ENCODE measurements around the gene USP32. TPM values are rescaled to one million over a fixed set of nuclear protein-coding genes. Genes with fewer than 3 reads are reported as not detected.
"Not testable (repeated sequence)": the region's sequence is repeated elsewhere in the genome, so short reads cannot be mapped to it uniquely, and the experiment has no call there.

USP32 gene
- total RNA-seq, 1 experiment from 2014 or later: 34.9 TPM

DNA sequence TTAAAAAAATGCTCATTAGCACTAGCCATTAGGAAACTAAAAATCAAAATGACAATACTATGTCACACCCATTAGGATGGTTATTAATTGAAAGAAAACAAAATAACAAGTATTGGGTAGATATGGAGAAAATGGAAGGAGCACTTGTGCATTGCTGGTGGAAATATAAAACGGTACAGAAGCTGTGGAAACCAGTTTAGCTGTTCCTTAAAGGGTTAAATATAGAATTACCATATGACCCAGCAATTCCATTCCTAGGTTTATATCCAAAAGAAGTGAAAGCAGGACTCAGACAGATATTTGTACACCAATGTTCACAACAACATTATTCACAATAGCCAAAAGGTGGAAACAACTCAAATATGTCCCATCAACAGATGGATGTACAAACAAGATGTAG is 13.7 kb downstream of the USP32 start:
- DNase-seq (ENCODE audit: extremely low read depth, low read depth): not testable (repeated sequence)

DNA sequence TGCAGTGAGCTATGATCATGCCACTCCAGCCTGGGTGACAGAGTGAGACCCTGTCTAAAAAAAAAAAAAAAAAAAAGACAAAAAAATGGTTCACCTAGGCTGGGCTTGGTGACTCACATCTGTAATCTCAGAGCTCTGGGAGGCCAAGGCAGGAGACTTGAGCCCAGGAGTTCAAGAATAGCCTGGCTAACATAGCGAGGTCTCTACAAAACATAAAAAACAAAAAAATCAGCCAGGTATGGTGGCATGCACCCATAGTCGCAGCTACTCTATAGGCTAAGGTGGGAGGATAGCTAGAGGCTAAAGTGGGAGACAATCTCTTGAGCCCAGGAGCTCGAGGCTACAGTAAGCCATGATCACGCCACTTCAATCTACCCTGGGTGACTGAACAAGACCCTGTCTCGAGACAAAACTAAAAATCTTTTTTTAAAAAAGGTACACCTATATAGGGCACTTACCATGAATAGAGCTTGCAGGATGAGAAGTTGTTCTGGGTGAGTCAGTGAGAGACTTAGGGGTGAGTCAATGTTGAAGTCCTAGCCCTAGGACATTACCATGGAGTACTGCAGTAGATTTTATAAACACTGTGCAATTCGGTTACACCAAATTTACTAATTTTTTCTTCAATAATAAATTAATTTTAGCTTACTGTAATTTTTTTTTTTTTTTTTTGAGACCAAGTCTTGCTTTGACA is 19.0 kb downstream of the USP32 start:
- no peak for DNase-seq (ENCODE audit: extremely low read depth, low read depth)

DNA sequence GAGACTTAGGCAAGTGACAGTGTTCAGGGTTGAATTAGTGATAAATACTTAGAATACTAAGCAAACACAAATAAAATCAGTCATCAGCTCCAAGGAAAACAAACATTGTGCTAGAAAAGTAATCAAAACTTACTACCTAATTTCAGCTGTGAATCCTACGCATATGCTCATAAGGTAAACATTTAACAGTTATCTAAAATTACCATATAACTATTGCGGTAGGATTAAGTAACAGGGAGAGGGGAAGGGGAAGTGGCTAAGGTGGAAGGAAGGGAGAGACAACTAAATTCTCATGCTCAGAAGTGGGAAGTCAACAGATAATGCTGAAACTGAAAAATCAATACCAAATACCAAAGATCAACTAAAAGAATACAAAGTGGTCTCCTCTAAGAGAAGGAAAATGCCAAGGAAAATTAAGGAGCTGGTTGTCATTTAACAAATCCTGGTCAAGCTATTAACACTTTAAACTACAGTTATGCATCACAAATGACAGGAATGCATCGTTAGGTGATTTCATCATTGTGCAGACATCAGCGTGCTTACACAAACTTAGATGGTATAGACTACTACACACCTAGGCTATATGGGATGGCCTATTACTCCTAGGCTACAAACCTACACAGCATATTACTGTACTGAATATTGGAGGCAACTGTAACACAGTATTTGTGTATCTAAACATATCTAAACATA is 20.0 kb downstream of the USP32 start:
- DNase-seq (ENCODE audit: extremely low read depth, low read depth): no peak

DNA sequence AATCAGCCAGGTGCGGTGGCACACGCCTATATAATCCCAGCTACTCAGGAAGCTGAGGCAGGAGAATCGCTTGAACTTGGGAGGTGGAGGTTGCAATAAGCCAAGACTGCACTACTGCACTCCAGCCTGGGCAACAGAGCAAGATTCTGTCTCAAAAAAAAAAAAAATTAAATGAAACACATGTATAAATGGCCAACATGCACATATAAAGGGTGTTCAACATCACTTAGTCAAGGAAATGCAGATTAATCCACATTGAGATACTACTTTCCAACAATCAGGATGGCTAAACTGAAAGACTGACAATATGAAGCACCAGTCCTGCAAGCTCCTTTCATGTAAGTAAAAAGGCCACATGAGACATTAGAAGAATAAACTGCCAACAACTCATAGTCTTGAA is 20.5 kb downstream of the USP32 start:
- DNase-seq (ENCODE audit: extremely low read depth, low read depth): no peak

DNA sequence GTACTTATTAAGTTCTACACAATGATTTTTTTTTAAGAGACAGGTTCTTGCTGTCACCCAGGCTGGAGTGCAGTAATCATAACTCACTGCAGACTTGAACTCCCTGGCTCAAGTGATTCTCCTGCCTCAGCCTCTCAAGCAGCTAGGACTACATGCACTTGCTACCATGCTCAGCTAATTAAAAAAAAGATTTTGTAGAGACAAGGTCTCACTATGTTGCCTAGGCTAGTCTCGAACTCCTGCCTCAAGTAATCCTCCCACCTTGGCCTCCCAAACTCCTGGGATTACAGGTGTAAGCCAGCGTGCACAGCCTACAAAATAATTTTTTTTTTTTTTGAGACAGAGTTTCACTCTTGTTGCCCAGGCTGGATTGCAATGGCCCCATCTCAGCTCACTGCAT is 22.2 kb downstream of the USP32 start:
- DNase-seq (ENCODE audit: extremely low read depth, low read depth): no peak

DNA sequence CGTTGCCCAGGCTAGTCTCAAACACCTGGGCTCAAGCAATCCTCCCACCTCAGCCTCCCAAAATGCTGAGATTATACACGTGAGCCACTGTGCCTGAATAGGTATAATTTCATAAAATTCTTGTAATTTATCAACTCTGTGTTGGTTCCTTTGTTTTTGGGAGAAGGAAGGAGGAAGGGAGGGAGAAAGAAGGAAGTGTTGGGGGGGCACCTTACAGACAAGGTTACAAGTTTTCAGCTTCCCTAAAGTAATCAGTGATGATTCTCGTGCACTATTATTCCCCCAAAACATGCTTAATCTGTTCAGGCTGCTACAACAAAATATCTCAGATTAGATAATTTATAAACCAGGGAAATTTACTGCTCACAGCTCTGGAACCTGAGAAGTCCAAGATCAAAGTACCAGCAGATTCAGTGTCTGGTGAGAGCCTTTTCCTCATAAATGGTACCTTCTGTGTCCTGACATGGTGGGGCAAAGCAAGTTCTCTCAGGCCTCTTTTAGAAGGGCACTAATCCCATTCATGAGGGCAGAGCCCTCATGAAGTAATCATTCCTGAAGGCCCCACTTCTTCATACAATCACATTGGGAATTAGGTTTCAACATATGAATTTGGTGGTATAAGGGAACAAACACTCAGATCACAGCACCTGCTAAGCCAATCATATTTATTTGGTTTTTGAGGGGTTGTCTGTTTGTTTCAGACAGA is 28.1 kb downstream of the USP32 start:
- DNase-seq (ENCODE audit: extremely low read depth, low read depth): no peak

DNA sequence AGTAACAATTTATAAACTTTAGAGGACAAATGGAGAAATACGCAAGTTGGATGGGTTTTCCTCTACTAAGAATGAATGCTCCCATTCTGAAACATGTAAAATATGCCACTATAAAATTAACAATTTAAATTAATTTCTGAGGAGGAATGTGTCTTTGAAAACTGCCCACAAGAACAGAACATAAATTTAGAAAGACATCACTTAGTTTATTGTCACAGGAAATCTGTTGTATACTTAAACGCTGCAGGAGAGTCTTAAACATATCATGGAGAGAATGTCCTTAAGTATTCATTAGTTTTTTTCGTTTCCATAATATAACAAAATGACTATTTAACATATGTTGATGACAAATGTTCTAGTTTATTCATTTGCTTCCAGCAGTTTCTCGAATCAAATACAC is 29.6 kb downstream of the USP32 start:
- no peak for DNase-seq (ENCODE audit: extremely low read depth, low read depth)

DNA sequence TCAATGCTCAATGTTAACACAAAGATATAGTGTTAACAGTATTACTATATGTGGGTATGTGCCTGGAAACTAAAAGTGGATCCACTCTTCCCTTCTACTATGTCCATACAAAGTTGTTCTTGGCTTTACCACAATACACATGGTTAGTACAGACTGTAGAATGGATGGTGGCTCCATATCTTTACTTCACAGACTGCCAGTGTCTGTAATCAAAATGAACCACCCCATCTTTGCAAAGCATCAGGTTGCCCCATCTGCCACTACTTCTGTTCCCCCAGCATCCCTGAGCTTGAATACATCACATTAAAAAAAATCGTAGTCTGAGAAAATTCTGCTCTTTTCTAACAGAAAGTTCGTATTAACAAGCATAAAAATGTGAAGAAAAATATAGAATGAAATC is 30.0 kb downstream of the USP32 start:
- DNase-seq (ENCODE audit: extremely low read depth, low read depth): no peak

DNA sequence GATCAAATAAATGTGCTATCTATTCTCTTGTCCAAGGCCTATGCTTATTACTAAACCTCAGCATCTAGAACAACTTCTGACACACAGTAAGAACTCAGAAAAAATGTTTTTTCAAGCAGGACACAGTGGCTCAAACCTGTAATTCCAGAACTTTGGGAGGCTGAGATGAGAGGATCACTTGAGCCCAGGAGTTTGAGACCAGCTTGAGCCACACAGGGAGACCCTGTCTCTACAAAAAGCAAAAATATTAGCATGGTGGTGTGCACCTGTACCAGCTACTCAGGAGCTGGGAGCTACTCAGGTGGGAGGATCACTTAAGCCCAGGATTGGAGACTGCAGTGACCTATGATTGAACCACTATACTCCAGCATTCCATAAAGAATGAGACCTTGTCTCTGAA is 32.5 kb downstream of the USP32 start:
- DNase-seq (ENCODE audit: extremely low read depth, low read depth): no peak

DNA sequence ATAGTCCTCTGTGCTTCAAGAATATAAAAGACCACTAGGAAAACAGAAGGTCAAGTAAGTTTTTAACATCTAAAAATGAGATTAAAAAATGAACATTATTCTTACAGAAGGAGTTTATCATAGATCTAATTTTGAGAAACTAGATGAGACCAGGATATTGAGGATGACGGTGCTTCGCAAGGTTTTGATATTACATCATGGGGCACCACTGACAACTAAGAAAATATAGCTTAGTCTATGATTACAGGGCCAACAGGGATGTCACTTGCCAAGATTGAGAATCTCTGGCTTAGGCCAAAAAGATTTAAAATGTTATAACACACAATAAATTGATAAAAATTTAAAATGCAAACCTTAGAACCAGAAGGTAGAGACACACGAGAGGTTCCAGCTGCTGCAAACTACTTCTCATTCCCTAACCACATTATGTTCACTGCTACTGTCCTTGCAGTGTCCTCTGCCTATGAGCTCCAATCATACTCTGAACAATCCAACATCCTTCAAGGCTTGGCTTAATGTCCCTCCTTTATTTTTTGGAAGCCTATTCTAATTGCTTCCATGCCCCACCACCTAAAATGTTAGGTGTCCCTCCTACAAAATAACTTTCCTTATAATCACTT is 33.2 kb downstream of the USP32 start:
- DNase-seq (ENCODE audit: extremely low read depth, low read depth): no peak

DNA sequence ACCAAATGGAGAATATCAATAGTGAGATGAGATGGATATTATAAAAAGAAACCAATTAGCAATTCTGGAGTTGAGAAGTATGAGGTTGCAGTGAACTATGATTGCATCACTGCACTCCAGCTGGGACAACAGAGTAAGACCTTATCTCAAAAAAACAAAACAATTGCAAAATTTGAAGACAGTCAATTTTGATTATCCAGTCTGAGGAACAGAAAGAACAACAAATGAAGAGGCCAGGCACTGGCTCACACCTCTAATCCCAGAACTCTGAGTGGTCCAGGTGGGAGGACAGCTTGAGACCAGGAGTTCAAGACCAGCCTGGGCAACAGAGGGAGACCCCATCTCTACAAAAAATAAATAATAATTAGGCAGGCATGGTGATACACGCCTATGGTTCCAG is 35.0 kb downstream of the USP32 start:
- DNase-seq (ENCODE audit: extremely low read depth, low read depth): no peak

DNA sequence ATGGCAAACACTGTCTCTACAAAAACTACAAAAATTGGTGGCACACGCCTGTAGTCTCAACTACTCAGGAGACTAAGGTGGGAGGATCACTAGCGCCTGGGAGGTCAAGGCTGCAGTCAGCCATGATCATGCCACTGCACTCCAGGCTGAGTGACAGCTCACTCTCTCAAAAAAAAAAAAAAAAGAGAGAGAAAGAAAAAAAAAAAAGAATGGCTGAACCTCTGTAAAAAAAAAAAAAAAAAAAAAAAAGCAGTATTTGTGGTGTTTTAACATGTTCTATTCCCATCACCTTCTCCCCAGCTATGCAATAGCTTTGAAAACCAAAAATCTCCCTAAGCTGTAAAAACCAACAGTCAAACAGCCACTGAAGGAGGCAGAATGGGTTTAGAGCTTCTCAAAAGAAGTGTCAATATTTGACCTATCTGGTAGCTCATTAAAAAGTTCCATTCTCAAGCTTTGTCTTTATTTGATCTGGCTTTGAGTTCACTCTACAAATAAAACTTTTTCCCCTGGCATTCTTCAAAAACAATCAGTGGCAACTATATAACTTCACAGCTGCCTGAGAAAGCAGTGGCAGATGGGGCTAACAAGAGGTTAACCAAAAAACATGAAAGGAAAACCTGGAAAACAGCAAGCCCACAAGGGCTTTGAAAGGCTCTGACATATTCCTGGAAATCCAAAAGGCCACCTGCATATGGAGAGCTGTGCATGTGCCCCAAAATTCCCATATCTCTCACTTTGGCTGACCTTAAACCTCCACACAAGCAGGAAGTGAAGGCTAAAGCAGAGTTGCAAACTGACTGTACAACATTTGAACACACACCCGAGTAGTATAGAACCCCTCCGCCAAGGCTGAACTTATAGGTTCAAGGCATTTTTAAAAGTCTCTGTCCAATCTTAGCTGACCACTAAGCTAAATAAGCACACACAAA is 36.0 kb downstream of the USP32 start:
- peak; percentile 14 for DNase-seq (ENCODE audit: extremely low read depth, low read depth)

DNA sequence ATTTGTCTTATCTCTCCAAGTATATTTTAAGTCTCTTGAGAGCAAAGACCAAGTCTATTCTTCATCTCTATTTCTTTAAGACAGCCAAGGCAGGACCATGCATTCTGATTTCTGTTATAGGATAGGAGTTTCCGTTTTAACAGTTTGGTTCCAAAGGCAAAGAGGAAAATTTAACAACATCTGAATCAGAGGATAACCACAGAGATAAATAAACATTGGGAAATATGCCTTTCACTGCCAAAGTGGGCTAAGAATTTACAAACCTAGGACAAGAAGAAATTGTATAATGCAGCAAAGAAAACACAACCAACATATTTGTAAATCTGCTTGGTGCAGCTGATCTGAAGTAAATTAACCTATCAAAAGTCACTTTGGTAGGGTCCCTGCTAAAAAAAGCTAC is 37.7 kb downstream of the USP32 start:
- DNase-seq (ENCODE audit: extremely low read depth, low read depth): peak; percentile 79

DNA sequence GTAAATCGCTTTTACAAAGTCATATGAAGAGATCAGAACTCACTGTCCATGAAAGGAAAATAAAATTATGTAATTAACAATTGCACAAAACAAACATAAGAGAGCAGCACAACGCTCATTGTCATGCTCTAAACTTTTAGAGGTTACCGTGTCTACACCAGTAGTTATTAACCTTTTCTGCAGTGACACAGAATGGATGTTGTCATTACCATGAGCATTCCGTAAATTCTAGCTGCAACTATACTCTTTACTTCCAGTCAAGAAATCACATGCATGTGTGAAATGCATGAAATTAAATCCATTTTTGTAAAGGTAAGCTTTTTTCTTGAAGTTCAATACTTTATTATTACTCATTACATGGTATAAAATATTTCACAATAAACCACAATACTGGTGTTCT is 38.2 kb downstream of the USP32 start:
- peak; percentile 57 for DNase-seq (ENCODE audit: extremely low read depth, low read depth)

DNA sequence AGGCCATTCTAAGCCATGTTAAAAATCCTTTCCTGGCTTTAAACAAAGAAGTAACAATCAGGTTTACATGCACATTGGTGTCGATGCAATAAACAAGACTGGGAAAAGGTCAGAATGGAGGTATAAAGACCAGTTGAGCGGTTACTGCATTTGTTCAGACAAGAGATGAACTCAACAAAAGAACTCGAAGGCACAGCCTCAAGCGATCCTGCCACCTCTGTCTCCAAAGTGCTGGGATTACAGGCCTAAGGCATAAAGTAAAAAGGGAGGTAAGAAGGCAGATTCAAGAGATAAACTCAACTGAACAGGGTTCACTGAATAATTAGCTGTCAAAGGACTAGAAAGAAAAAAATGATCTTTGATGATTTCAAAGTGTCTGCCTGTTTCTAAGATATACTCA is 39.4 kb downstream of the USP32 start:
- no peak for DNase-seq (ENCODE audit: extremely low read depth, low read depth)

DNA sequence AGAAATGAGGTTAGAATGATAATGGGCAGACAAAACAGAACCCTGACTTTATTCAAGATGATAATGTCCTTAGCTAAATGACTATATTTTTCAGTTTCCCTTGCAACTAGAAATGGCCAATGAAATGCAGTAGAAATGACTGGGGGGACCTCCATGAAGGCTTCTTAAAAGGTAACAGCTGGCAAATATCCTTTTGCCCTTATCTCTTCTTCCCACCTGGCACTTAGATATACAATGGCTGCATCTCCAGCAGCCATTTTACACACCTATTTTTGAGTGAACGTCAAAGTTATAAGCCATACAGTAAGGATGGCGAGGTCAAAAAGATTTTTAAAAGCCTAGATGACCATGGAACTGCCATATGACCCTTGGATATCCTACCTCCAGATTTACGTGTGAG is 39.9 kb downstream of the USP32 start:
- DNase-seq (ENCODE audit: extremely low read depth, low read depth): no peak

DNA sequence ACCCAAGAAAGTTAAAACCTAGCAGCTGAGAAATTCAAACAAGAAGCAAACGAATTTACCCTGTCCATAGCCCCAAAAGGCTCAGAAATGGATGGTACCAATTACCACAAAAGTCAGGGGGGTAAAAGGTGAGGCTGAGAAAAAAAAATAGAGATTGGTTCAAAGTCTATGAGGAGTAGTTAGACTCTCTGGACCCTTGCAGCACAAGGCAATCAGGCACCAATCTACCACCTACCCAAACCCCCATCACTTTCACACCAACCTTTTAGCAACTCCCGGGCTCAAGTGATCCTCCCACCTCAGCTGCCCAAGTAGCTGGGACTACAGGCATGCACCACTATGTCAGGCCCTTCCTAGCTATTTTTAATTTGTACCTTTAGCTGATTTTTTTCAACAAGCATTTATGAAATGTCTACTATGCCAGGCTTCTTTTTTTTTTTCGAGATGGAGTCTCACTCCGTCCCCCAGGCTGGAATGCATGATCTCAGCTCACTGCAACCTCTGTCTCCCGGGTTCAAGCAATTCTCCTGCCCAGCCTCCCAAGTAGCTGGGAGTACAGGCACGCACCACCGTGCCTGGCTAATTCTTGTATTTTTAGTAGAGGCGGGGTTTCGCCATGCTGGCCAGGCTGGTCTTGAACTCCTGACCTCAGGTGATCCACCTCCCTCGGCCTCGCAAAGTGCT is 40.8 kb downstream of the USP32 start:
- DNase-seq (ENCODE audit: extremely low read depth, low read depth): no peak

DNA sequence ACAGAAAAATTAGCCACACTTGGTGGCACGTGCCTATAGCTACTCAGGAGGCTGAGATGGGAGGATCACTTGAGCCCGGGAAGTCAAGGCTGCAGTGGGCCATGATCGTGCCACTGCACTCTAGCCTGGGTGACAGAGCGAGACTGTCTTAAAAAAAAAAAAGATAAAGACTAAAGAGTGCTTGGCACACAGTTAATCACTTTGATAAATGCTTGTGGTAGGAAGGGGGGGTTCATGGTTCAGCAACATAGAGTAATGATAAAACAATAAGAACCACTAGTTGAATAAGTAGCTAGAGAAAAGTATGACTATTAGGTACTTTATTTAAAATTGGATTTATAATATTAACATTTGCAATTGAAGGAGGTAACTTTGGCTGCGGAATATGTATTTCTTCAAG is 43.3 kb downstream of the USP32 start:
- no peak for DNase-seq (ENCODE audit: extremely low read depth, low read depth)

DNA sequence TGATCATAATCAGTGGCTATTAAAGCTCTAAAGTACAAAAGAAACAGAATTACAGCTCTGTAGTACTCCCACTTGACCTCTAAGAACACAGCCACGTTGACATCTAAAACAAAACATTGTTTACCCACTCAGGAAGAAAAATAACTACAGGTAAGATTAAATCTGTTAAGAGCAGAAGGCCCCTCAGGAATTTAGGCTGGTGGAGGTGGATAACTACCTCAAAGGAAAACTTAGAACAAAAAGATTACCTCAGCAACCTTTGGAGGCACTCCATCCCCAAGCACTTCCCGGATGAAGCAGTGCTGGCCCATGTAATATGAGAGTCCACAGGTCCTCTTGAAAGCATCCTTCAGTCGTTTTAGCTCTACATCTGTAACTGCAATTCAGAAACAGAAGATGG is 46.7 kb downstream of the USP32 start:
- no peak for DNase-seq (ENCODE audit: extremely low read depth, low read depth)

DNA sequence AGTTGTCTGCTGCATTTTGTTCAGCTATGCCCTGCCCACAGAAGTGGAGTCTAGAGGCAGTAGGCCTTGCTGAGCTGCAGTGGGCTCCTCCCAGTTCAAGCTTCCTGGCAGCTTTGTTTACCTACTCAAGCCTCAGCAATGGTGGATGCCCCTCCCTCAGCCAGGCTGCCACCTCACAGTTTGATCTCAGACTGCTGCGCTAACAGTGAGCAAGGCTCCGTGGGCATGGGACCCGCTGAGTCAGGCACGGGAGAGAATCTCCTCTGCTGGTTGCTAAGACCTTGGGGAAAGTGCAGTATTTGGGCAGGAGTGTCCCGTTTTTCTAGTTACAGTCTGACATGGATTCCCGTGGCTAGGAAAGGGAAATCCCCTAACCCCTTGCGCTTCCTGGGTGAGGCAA is 49.4 kb downstream of the USP32 start:
- not testable (repeated sequence) for DNase-seq (ENCODE audit: extremely low read depth, low read depth)
